Measurements from ENCODE around the gene NANOS1.

The NANOS1 gene

GRCh38 chr10:119060107-119060506, 30.6 kb downstream of the NANOS1 start:
- DNase-seq (ENCODE audit: low spot score): no peak

GRCh38 chr10:119061352-119061751, 31.8 kb downstream of the NANOS1 start:
- DNase-seq (ENCODE audit: low spot score): no peak

GRCh38 chr10:119061926-119062325, 32.4 kb downstream of the NANOS1 start:
- no peak for DNase-seq (ENCODE audit: low spot score)

- no peak for DNase-seq (ENCODE audit: low spot score)
These were observed 41.1 kb downstream of the NANOS1 start for GRCh38 chr10:119070395-119071165.

- no peak for DNase-seq (ENCODE audit: low spot score)
These were observed 44.1 kb downstream of the NANOS1 start for GRCh38 chr10:119073584-119073983.

GRCh38 chr10:119078422-119079179, 49.1 kb downstream of the NANOS1 start:
- DNase-seq (ENCODE audit: low spot score): no peak

GRCh38 chr10:119079599-119080520, 50.3 kb downstream of the NANOS1 start:
- DNase-seq (ENCODE audit: low spot score): peak; percentile 57

GRCh38 chr10:119080521-119081259, 51.2 kb downstream of the NANOS1 start, which contains the start of gene EIF3A:
TSS of gene EIF3A (minus strand) at chr10:119080817. CDS start at chr10:119080676, 141 bp downstream.
- peak; percentile 90 for DNase-seq (ENCODE audit: low spot score)

Measured in CD4-positive, alpha-beta T cell treated with Interleukin-15 for 4 hours (primary cell).